ENCODE results near the gene CACNA1D.

CACNA1D gene

GRCh38 chr3:53799338-53799865 is 305.0 kb downstream of the CACNA1D start:
- no peak for DNase-seq

- DNase-seq: no peak
Measured at GRCh38 chr3:53800041-53800906, 305.9 kb downstream of the CACNA1D start.

GRCh38 chr3:53801319-53801718 is 306.9 kb downstream of the CACNA1D start:
- no peak for DNase-seq

GRCh38 chr3:53802256-53802880 is 308.0 kb downstream of the CACNA1D start:
- no peak for DNase-seq

- DNase-seq: no peak
Measured at GRCh38 chr3:53803124-53803815, 308.9 kb downstream of the CACNA1D start.

GRCh38 chr3:53803816-53804695 is 309.6 kb downstream of the CACNA1D start:
- DNase-seq: no peak

- DNase-seq: no peak
Measured at GRCh38 chr3:53804697-53805462, 310.5 kb downstream of the CACNA1D start.

GRCh38 chr3:53805463-53806159 is 311.2 kb downstream of the CACNA1D start:
- no peak for DNase-seq

GRCh38 chr3:53806182-53807116 is 312.0 kb downstream of the CACNA1D start:
- no peak for DNase-seq

- no peak for DNase-seq
Measured at GRCh38 chr3:53807117-53807810, 312.9 kb downstream of the CACNA1D start.

GRCh38 chr3:53808496-53808895 is 314.1 kb downstream of the CACNA1D start:
- no peak for DNase-seq

- DNase-seq: no peak
Measured at GRCh38 chr3:53809267-53809666, 314.9 kb downstream of the CACNA1D start.

GRCh38 chr3:53809764-53810400 is 315.5 kb downstream of the CACNA1D start:
- no peak for DNase-seq

GRCh38 chr3:53811143-53811927 is 316.9 kb downstream of the CACNA1D start:
- DNase-seq: no peak

GRCh38 chr3:53812434-53812833 is 318.0 kb downstream of the CACNA1D start:
- DNase-seq: no peak

GRCh38 chr3:53813229-53813628 is 318.8 kb downstream of the CACNA1D start:
- no peak for DNase-seq

- no peak for DNase-seq
Measured at GRCh38 chr3:53813876-53814275, 319.5 kb downstream of the CACNA1D start.

- DNase-seq: no peak
Measured at GRCh38 chr3:53815067-53815466, 320.7 kb downstream of the CACNA1D start.

Measured in SIG-M5 (cell line).